IPS-15b (cell line): Measurements from ENCODE around the gene AHSA1.
"Not testable (repeated sequence)": the region's sequence is repeated elsewhere in the genome, so short reads cannot be mapped to it uniquely, and the experiment has no call there.

Experiments
- H3K27me3 ChIP-seq: one replicate; pipeline ENCODE4 v1.6.1; 2013; ENCODE audit warnings: low read length; ENCODE audit not compliant: control insufficient read depth, insufficient read depth
- H3K36me3 ChIP-seq: one replicate; pipeline ENCODE4 v1.6.1; 2013; ENCODE audit warnings: low read length; ENCODE audit not compliant: control insufficient read depth, insufficient read depth
- H3K4me1 ChIP-seq: one replicate; pipeline ENCODE4 v1.6.1; 2013; ENCODE audit warnings: mild to moderate bottlenecking, low read length; ENCODE audit not compliant: control insufficient read depth, insufficient read depth
- H3K4me3 ChIP-seq: one replicate; pipeline ENCODE4 v1.5.1; 2013; ENCODE audit warnings: low read depth, low read length
- H3K9ac ChIP-seq: one replicate; pipeline ENCODE4 v1.6.1; 2013; ENCODE audit warnings: low read depth, mild to moderate bottlenecking, low read length
- H3K9me3 ChIP-seq: one replicate; pipeline ENCODE4 v1.6.1; 2013; ENCODE audit warnings: mild to moderate bottlenecking, low read length; ENCODE audit not compliant: control insufficient read depth, insufficient read depth

Gene AHSA1

GRCh38 chr14:77457522-77458248 is at the start of gene AHSA1, which contains the start of gene VIPAS39:
AHSA1 (plus strand) TSS chr14:77458093; CDS start chr14:77458190, 97 bp downstream.
VIPAS39 (minus strand) TSS chr14:77457601; CDS start chr14:77454102, 3,499 bp downstream.
- peaks cover 23% of the 10 kb centered on the region for H3K36me3 ChIP-seq
- no peaks in the 10 kb centered on the region for H3K27me3 ChIP-seq

GRCh38 chr14:77409131-77409533 is 48.8 kb upstream of the AHSA1 start:
- H3K4me3 ChIP-seq = no peak overlapping the region
- no peaks in the 10 kb centered on the region for H3K9me3 ChIP-seq
- H3K27me3 ChIP-seq = no peaks in the 10 kb centered on the region
- no peaks in the 10 kb centered on the region for H3K36me3 ChIP-seq
- no peaks in the 10 kb centered on the region for H3K4me1 ChIP-seq
- H3K9ac ChIP-seq = no peak overlapping the region

More at GRCh38 chr14:77457522-77458248, at the start of gene AHSA1, which contains the start of gene VIPAS39:
- Histone ChIP-seq H3K9me3 (no peaks in the 10 kb centered on the region), H3K9ac (peak within 1 kb of the TSS; percentile 99), H3K4me3 (peak within 1 kb of the TSS; percentile 100), H3K4me1 (peaks cover 6% of the 10 kb centered on the region)

GRCh38 chr14:77415403-77416030 is 42.4 kb upstream of the AHSA1 start:
- not testable (repeated sequence) for H3K9me3 ChIP-seq

GRCh38 chr14:77416098-77416497 is 41.8 kb upstream of the AHSA1 start:
- not testable (repeated sequence) for H3K4me1 ChIP-seq, H3K9me3 ChIP-seq, H3K36me3 ChIP-seq, H3K4me3 ChIP-seq, H3K27me3 ChIP-seq, H3K9ac ChIP-seq

More at GRCh38 chr14:77415403-77416030, 42.4 kb upstream of the AHSA1 start:
- H3K4me3 ChIP-seq, H3K9ac ChIP-seq, H3K4me1 ChIP-seq, H3K27me3 ChIP-seq, H3K36me3 ChIP-seq: not testable (repeated sequence)

GRCh38 chr14:77416836-77417235 is 41.1 kb upstream of the AHSA1 start:
- no peak overlapping the region for H3K4me3 ChIP-seq
- no peaks in the 10 kb centered on the region for H3K4me1 ChIP-seq
- no peak overlapping the region for H3K9ac ChIP-seq
- no peaks in the 10 kb centered on the region for H3K9me3 ChIP-seq
- H3K36me3 ChIP-seq = no peaks in the 10 kb centered on the region
- no peaks in the 10 kb centered on the region for H3K27me3 ChIP-seq

GRCh38 chr14:77421201-77421600 is 36.7 kb upstream of the AHSA1 start:
- no peak overlapping the region for H3K4me3 ChIP-seq
- peaks cover 4% of the 10 kb centered on the region for H3K36me3 ChIP-seq
- H3K4me1 ChIP-seq = peaks cover 7% of the 10 kb centered on the region
- no peak overlapping the region for H3K9ac ChIP-seq
- H3K9me3 ChIP-seq = no peaks in the 10 kb centered on the region
- no peaks in the 10 kb centered on the region for H3K27me3 ChIP-seq

GRCh38 chr14:77423423-77423822 is 34.5 kb upstream of the AHSA1 start, which contains the start of gene NOXRED1:
NOXRED1 (minus strand) TSS chr14:77423523; CDS start chr14:77422889, 634 bp downstream.
- Histone ChIP-seq H3K27me3 (no peaks in the 10 kb centered on the region), H3K36me3 (peaks cover 4% of the 10 kb centered on the region), H3K9ac (no peak within 1 kb of the TSS), H3K4me1 (peaks cover 7% of the 10 kb centered on the region), H3K4me3 (no peak within 1 kb of the TSS), H3K9me3 (no peaks in the 10 kb centered on the region)

- H3K36me3 ChIP-seq = peaks cover 4% of the 10 kb centered on the region
- no peaks in the 10 kb centered on the region for H3K27me3 ChIP-seq
- peaks cover 7% of the 10 kb centered on the region for H3K4me1 ChIP-seq
- H3K9ac ChIP-seq = no peak overlapping the region
- H3K9me3 ChIP-seq = no peaks in the 10 kb centered on the region
- H3K4me3 ChIP-seq = no peak overlapping the region
These were observed 33.0 kb upstream of the AHSA1 start for GRCh38 chr14:77424862-77425261.

GRCh38 chr14:77426396-77426795 is 31.5 kb upstream of the AHSA1 start:
- no peak overlapping the region for H3K4me3 ChIP-seq
- H3K9me3 ChIP-seq = no peaks in the 10 kb centered on the region
- H3K4me1 ChIP-seq = peaks cover 7% of the 10 kb centered on the region
- H3K27me3 ChIP-seq = no peaks in the 10 kb centered on the region
- no peak overlapping the region for H3K9ac ChIP-seq
- H3K36me3 ChIP-seq = peaks cover 4% of the 10 kb centered on the region

- Histone ChIP-seq H3K27me3 (no peaks in the 10 kb centered on the region), H3K9me3 (no peaks in the 10 kb centered on the region), H3K9ac (no peak overlapping the region), H3K4me3 (no peak overlapping the region), H3K4me1 (no peaks in the 10 kb centered on the region), H3K36me3 (peaks cover 4% of the 10 kb centered on the region)
These were observed 21.9 kb upstream of the AHSA1 start for GRCh38 chr14:77436042-77436441.

- Histone ChIP-seq H3K4me1 (no peaks in the 10 kb centered on the region), H3K9me3 (no peaks in the 10 kb centered on the region), H3K27me3 (no peaks in the 10 kb centered on the region), H3K9ac (no peak overlapping the region), H3K36me3 (peaks cover 19% of the 10 kb centered on the region), H3K4me3 (no peak overlapping the region)
These were observed 19.3 kb upstream of the AHSA1 start for GRCh38 chr14:77438596-77438995.

GRCh38 chr14:77439861-77440260 is 18.0 kb upstream of the AHSA1 start:
- H3K4me1 ChIP-seq = no peaks in the 10 kb centered on the region
- no peak overlapping the region for H3K9ac ChIP-seq
- no peaks in the 10 kb centered on the region for H3K27me3 ChIP-seq
- H3K36me3 ChIP-seq = peaks cover 19% of the 10 kb centered on the region
- no peak overlapping the region for H3K4me3 ChIP-seq
- no peaks in the 10 kb centered on the region for H3K9me3 ChIP-seq
